GM19035 (cell line): Measurements from ENCODE around the gene PAX5.

Experiments
- ATAC-seq: cut with Tn5 transposase; IDR thresholded peaks from one replicate; pipeline ENCODE4 v1.9.1; 2021; ENCODE audit not compliant: unreplicated experiment

PAX5 gene

GRCh38 chr9:36865731-36866635 is 168.1 kb downstream of the PAX5 start:
- no peak for ATAC-seq

- ATAC-seq, result no peak
Measured at GRCh38 chr9:36864491-36865410, 169.3 kb downstream of the PAX5 start.

- ATAC-seq, result no peak
Measured at GRCh38 chr9:36862206-36863145, 171.6 kb downstream of the PAX5 start.

- no peak for ATAC-seq
Measured at GRCh38 chr9:36861528-36862205, 172.4 kb downstream of the PAX5 start.

- no peak for ATAC-seq
Measured at GRCh38 chr9:36858805-36859375, 175.2 kb downstream of the PAX5 start.

- ATAC-seq, result no peak
Measured at GRCh38 chr9:36855448-36856315, 178.4 kb downstream of the PAX5 start.

- ATAC-seq, result no peak
Measured at GRCh38 chr9:36854751-36855150, 179.3 kb downstream of the PAX5 start.

GRCh38 chr9:36854034-36854433 is 180.0 kb downstream of the PAX5 start:
- ATAC-seq, result no peak

GRCh38 chr9:36853233-36853632 is 180.8 kb downstream of the PAX5 start:
- ATAC-seq, result no peak

GRCh38 chr9:36849943-36850342 is 184.1 kb downstream of the PAX5 start:
- ATAC-seq, result no peak

GRCh38 chr9:36848946-36849345 is 185.1 kb downstream of the PAX5 start:
- no peak for ATAC-seq

- no peak for ATAC-seq
Measured at GRCh38 chr9:36847781-36848673, 186.0 kb downstream of the PAX5 start.

- no peak for ATAC-seq
Measured at GRCh38 chr9:36846621-36847020, 187.4 kb downstream of the PAX5 start.

- no peak for ATAC-seq
Measured at GRCh38 chr9:36845844-36846243, 188.2 kb downstream of the PAX5 start.

- no peak for ATAC-seq
Measured at GRCh38 chr9:36844961-36845360, 189.1 kb downstream of the PAX5 start.

- ATAC-seq, result no peak
Measured at GRCh38 chr9:36843964-36844363, 190.1 kb downstream of the PAX5 start.

- no peak for ATAC-seq
Measured at GRCh38 chr9:36842560-36843530, 191.2 kb downstream of the PAX5 start.
